T47D (cell line): ENCODE measurements around the gene ADAM12.
"Not testable (repeated sequence)": the region's sequence is repeated elsewhere in the genome, so short reads cannot be mapped to it uniquely, and the experiment has no call there.

Experiments used
- DNase-seq, 2 experiments: peaks; one replicate each; pipeline versions ENCODE4 v3.0.0 to v3.0.0-alpha.2; 2011 to 2012; ENCODE audit warnings: low read depth in 1 of 2, low spot score in 1 of 2
- JUND ChIP-seq: IDR thresholded peaks from 2 replicates; pipeline ENCODE4 v1.6.1; 2012; ENCODE audit warnings: low read depth
- in situ Hi-C: cut with HindIII; loops from 2 replicates; pipeline ENCODE4 v1.10.0; 2016; ENCODE audit warnings: low sequenced_read_pairs, low pct_unique_long_range_greater_than_20kb

ADAM12 gene

GRCh38 chr10:126059076-126059826, 329.0 kb downstream of the ADAM12 start:
- no peak for TF ChIP-seq JUND
- no peak for DNase-seq
- in situ Hi-C loops, result no loop called here

- in situ Hi-C loops, result no loop called here
- TF ChIP-seq JUND, result no peak
- no peak for DNase-seq
Measured at GRCh38 chr10:126058507-126058906, 329.8 kb downstream of the ADAM12 start.

- no peak for TF ChIP-seq JUND
- DNase-seq, result no peak
- in situ Hi-C loops, result no loop called here
Measured at GRCh38 chr10:126058104-126058503, 330.2 kb downstream of the ADAM12 start.

- DNase-seq, result no peak
- no peak for TF ChIP-seq JUND
- in situ Hi-C loops, result no loop called here
Measured at GRCh38 chr10:126057494-126057893, 330.8 kb downstream of the ADAM12 start.

- no peak for DNase-seq
- no peak for TF ChIP-seq JUND
- in situ Hi-C loops, result no loop called here
Measured at GRCh38 chr10:126054191-126054590, 334.1 kb downstream of the ADAM12 start.

- DNase-seq, result no peak
- no peak for TF ChIP-seq JUND
- in situ Hi-C loops, result no loop called here
Measured at GRCh38 chr10:126052171-126052570, 336.1 kb downstream of the ADAM12 start.

- DNase-seq, result no peak
- no peak for TF ChIP-seq JUND
- in situ Hi-C loops, result no loop called here
Measured at GRCh38 chr10:126049759-126050700, 338.2 kb downstream of the ADAM12 start.

GRCh38 chr10:126047749-126048148, 340.5 kb downstream of the ADAM12 start:
- DNase-seq, in situ Hi-C loops: not testable (repeated sequence)

- in situ Hi-C loops, result no loop called here
- no peak for DNase-seq
Measured at GRCh38 chr10:126046831-126047230, 341.4 kb downstream of the ADAM12 start.

GRCh38 chr10:126045861-126046260, 342.4 kb downstream of the ADAM12 start:
- in situ Hi-C loops, result no loop called here
- no peak for TF ChIP-seq JUND
- no peak for DNase-seq

More at GRCh38 chr10:126046831-126047230, 341.4 kb downstream of the ADAM12 start:
- no peak for TF ChIP-seq JUND

GRCh38 chr10:126043389-126043788, 344.9 kb downstream of the ADAM12 start:
- in situ Hi-C loops, result no loop called here
- no peak for TF ChIP-seq JUND

GRCh38 chr10:126042906-126043305, 345.4 kb downstream of the ADAM12 start:
- DNase-seq, result no peak
- in situ Hi-C loops, result no loop called here

More at GRCh38 chr10:126043389-126043788, 344.9 kb downstream of the ADAM12 start:
- DNase-seq, result no peak

GRCh38 chr10:126042354-126042753, 345.9 kb downstream of the ADAM12 start:
- no peak for TF ChIP-seq JUND
- no peak for DNase-seq
- in situ Hi-C loops, result no loop called here

More at GRCh38 chr10:126042906-126043305, 345.4 kb downstream of the ADAM12 start:
- no peak for TF ChIP-seq JUND
